Measurements from ENCODE around the gene CLTCL1. TPM values are rescaled to one million over a fixed set of nuclear protein-coding genes. Genes with fewer than 3 reads are reported as not detected.

Gene CLTCL1
- total RNA-seq, 1 experiment from 2014 or later = 11.9 TPM

- Histone ChIP-seq H3K9me3 (ENCODE audit: control insufficient read depth, insufficient read depth, low read depth, low read length) (no peaks in the 10 kb centered on the region), H3K27ac (ENCODE audit: low read length) (no peak overlapping the region), H3K4me3 (ENCODE audit: low read depth in 2 of 2, low read length in 2 of 2) (no peak overlapping the region), H3K36me3 (ENCODE audit: control insufficient read depth, insufficient read depth, low read length) (no peaks in the 10 kb centered on the region), H3K27me3 (ENCODE audit: control insufficient read depth, insufficient read depth, low read length) (no peaks in the 10 kb centered on the region), H3K4me1 (ENCODE audit: control insufficient read depth, insufficient read depth, low read length) (no peaks in the 10 kb centered on the region; the same call in 1 of the 2 replicates)
- DNase-seq (ENCODE audit: low read depth, low spot score) (no peak), ATAC-seq (no peak)
- ChIA-PET POLR2A (no interaction called here), CTCF (no interaction called here)
- TF ChIP-seq TCF7L2 (IDR thresholded peaks at IDR 0.05; ENCODE audit: low read depth, low read length) (no peak), SIN3A (IDR thresholded peaks at IDR 0.05; ENCODE audit: borderline replicate concordance, insufficient read depth, low read depth, low read length) (no peak), REST (IDR thresholded peaks at IDR 0.05; ENCODE audit: insufficient read depth in 1 of 2, low read depth in 2 of 2, low read length in 1 of 2) (no peak), POLR2AphosphoS5 (IDR thresholded peaks at IDR 0.05; ENCODE audit: low read depth, low read length) (no peak), CTCF (IDR thresholded peaks at IDR 0.05) (no peak)
- intact Hi-C loops (cut with micrococcal nuclease; ENCODE audit: unreplicated experiment) (no loop called here), in situ Hi-C loops (cut with HindIII; ENCODE audit: low pct_unique_long_range_greater_than_20kb, low sequenced_read_pairs) (no loop called here)
- BruUV-seq (replicated peaks) = no TSS peak
Observed at GRCh38 chr22:19184276-19184997, 107.1 kb downstream of the CLTCL1 start.

GRCh38 chr22:19183216-19183615, 108.3 kb downstream of the CLTCL1 start:
- no peak overlapping the region for H3K4me3 ChIP-seq (ENCODE audit: low read depth in 2 of 2, low read length in 2 of 2)
- BruUV-seq (replicated peaks) = no TSS peak
- in situ Hi-C loops (cut with HindIII; ENCODE audit: low pct_unique_long_range_greater_than_20kb, low sequenced_read_pairs) = no loop called here
- no peaks in the 10 kb centered on the region for H3K9me3 ChIP-seq (ENCODE audit: control insufficient read depth, insufficient read depth, low read depth, low read length)
- DNase-seq (ENCODE audit: low read depth, low spot score) (no peak), ATAC-seq (no peak)
- no peak overlapping the region for H3K27ac ChIP-seq (ENCODE audit: low read length)
- H3K4me1 ChIP-seq (ENCODE audit: control insufficient read depth, insufficient read depth, low read length) = no peaks in the 10 kb centered on the region; the same call in 1 of the 2 replicates
- ChIA-PET POLR2A (no interaction called here), CTCF (no interaction called here)
- no peaks in the 10 kb centered on the region for H3K27me3 ChIP-seq (ENCODE audit: control insufficient read depth, insufficient read depth, low read length)
- TF ChIP-seq POLR2AphosphoS5 (IDR thresholded peaks at IDR 0.05; ENCODE audit: low read depth, low read length) (no peak), TCF7L2 (IDR thresholded peaks at IDR 0.05; ENCODE audit: low read depth, low read length) (no peak), SIN3A (IDR thresholded peaks at IDR 0.05; ENCODE audit: borderline replicate concordance, insufficient read depth, low read depth, low read length) (no peak), CTCF (IDR thresholded peaks at IDR 0.05) (no peak), REST (IDR thresholded peaks at IDR 0.05; ENCODE audit: insufficient read depth in 1 of 2, low read depth in 2 of 2, low read length in 1 of 2) (no peak)
- intact Hi-C loops (cut with micrococcal nuclease; ENCODE audit: unreplicated experiment) = no loop called here
- H3K36me3 ChIP-seq (ENCODE audit: control insufficient read depth, insufficient read depth, low read length) = no peaks in the 10 kb centered on the region; the same call in 1 of the 2 replicates
